CD14-positive monocyte (primary cell): ENCODE results near the gene MORC1. TPM values are rescaled to one million over a fixed set of nuclear protein-coding genes. Genes with fewer than 3 reads are reported as not detected.

Experiments used
- DNase-seq, 3 donors: peaks; one replicate each; pipeline ENCODE4 v3.0.0-alpha.2; 2011 to 2022
- H2AFZ ChIP-seq: 2 replicates; pipeline ENCODE4 v1.6.0; 2012; ENCODE audit warnings: mild to moderate bottlenecking, low read depth, low read length, inconsistent platforms; ENCODE audit not compliant: insufficient read depth, poor library complexity, severe bottlenecking
- H3K27ac ChIP-seq, 2 donors: 1 replicate in 1 of 2; 2 replicates in 1 of 2; pipeline ENCODE4 v1.5.1; 2012 to 2013; ENCODE audit warnings: low read length in 2 of 2, control low read depth in 1 of 2, inconsistent platforms in 1 of 2, low read depth in 1 of 2, mild to moderate bottlenecking in 1 of 2
- H3K27me3 ChIP-seq, 2 donors: one replicate each; pipeline versions ENCODE4 v1.6.0 to v1.6.1; 2011 to 2013; ENCODE audit warnings: low read length in 2 of 2; ENCODE audit not compliant: control insufficient read depth in 2 of 2, insufficient read depth in 2 of 2
- H3K36me3 ChIP-seq, 2 donors: replicated peaks in 1 of 2; 1 replicate in 1 of 2; 2 replicates in 1 of 2; pipeline versions ENCODE4 v1.5.1 to v1.6.1; 2012 to 2013; ENCODE audit warnings: low read length in 2 of 2, control low read depth in 1 of 2, inconsistent platforms in 1 of 2, mild to moderate bottlenecking in 1 of 2; ENCODE audit not compliant: insufficient read depth in 2 of 2, control insufficient read depth in 1 of 2
- H3K4me1 ChIP-seq, 2 donors: 1 replicate in 1 of 2; 2 replicates in 1 of 2; pipeline versions ENCODE4 v1.5.1 to v1.6.1; 2012 to 2013; ENCODE audit warnings: low read length in 2 of 2, control low read depth in 1 of 2, inconsistent platforms in 1 of 2, mild to moderate bottlenecking in 1 of 2, moderate library complexity in 1 of 2; ENCODE audit not compliant: insufficient read depth in 2 of 2, control insufficient read depth in 1 of 2
- H3K4me2 ChIP-seq: replicated peaks from 2 replicates; pipeline ENCODE3; 2012; ENCODE audit warnings: low read length, moderate library complexity, mild to moderate bottlenecking; ENCODE audit not compliant: poor library complexity, severe bottlenecking; ENCODE audit errors: extremely low read depth
- H3K4me3 ChIP-seq, 3 experiments: fragments of 200-600 bp in 1 of 3; sonication (generic) in 1 of 3; replicated peaks in 1 of 3; 1 replicate in 2 of 3; 2 replicates in 1 of 3; pipeline ENCODE4 v1.5.1; 2011 to 2013; ENCODE audit warnings: low read length in 3 of 3, mild to moderate bottlenecking in 3 of 3, control low read depth in 2 of 3, low read depth in 2 of 3, inconsistent platforms in 1 of 3, moderate library complexity in 1 of 3
- H3K79me2 ChIP-seq: 2 replicates; pipeline ENCODE4 v1.6.0; 2012; ENCODE audit warnings: mild to moderate bottlenecking, control low read depth, inconsistent platforms, low read length, moderate library complexity; ENCODE audit not compliant: insufficient read depth
- H3K9ac ChIP-seq: 2 replicates; pipeline ENCODE4 v1.6.0; 2017; ENCODE audit warnings: low read length, mild to moderate bottlenecking; ENCODE audit not compliant: insufficient read depth, poor library complexity, severe bottlenecking
- H3K9me3 ChIP-seq, 2 donors: replicated peaks in 1 of 2; 1 replicate in 1 of 2; 2 replicates in 1 of 2; pipeline versions ENCODE4 v1.5.1 to v1.6.1; 2012 to 2013; ENCODE audit warnings: low read length in 2 of 2, control low read depth in 1 of 2; ENCODE audit not compliant: control insufficient read depth in 1 of 2, insufficient read depth in 1 of 2
- H4K20me1 ChIP-seq: 2 replicates; pipeline ENCODE4 v1.6.0; 2012; ENCODE audit warnings: mild to moderate bottlenecking, low read length, control low read depth, moderate library complexity; ENCODE audit not compliant: insufficient read depth
- H3K27ac Mint-ChIP-seq, 7 donors: one replicate each; pipeline ENCODE4 v1.8.0; 2020; ENCODE audit warnings: mild to moderate bottlenecking in 7 of 7, mixed read lengths in 7 of 7, moderate library complexity in 6 of 7, inconsistent platforms in 2 of 7
- H3K27me3 Mint-ChIP-seq, 3 donors: one replicate each; pipeline ENCODE4 v1.8.0; 2021 to 2022; ENCODE audit warnings: low read depth in 3 of 3, mild to moderate bottlenecking in 3 of 3, mixed read lengths in 3 of 3, moderate library complexity in 3 of 3, inconsistent platforms in 1 of 3
- H3K36me3 Mint-ChIP-seq, 2 donors: one replicate each; pipeline ENCODE4 v1.8.0; 2020; ENCODE audit warnings: mixed read lengths in 2 of 2, inconsistent platforms in 1 of 2, mild to moderate bottlenecking in 1 of 2
- H3K4me1 Mint-ChIP-seq: one replicate; pipeline ENCODE4 v1.8.0; 2020; ENCODE audit warnings: mild to moderate bottlenecking, mixed read lengths
- H3K4me3 Mint-ChIP-seq, 2 donors: one replicate each; pipeline ENCODE4 v1.8.0; 2020; ENCODE audit warnings: mild to moderate bottlenecking in 2 of 2, mixed read lengths in 2 of 2, moderate library complexity in 1 of 2
- H3K9me3 Mint-ChIP-seq, 7 donors: one replicate each; pipeline ENCODE4 v1.8.0; 2020 to 2022; ENCODE audit warnings: mixed read lengths in 7 of 7, mild to moderate bottlenecking in 6 of 7, moderate library complexity in 6 of 7, inconsistent platforms in 2 of 7
- CTCF ChIP-seq: fragments of 200-600 bp; IDR thresholded peaks from one replicate; pipeline ENCODE4 v1.8.0; 2022; ENCODE audit warnings: antibody characterized with exemption, mild to moderate bottlenecking
- WGBS: methylation state at CpG from one replicate; pipeline ENCODE4 v1.1.5; 2013; ENCODE audit warnings: missing lambda C conversion rate; ENCODE audit not compliant: insufficient coverage; 5-methylcytosine and 5-hydroxymethylcytosine counted together
- intact Hi-C, 2 donors: fragments of 100-400 bp; cut with micrococcal nuclease; formaldehyde crosslinking; loops; one replicate each; pipeline versions ENCODE4 v1.15.0 to v1.15.1; 2023
- polyA plus RNA-seq, 3 donors: library from polyadenylated mRNA; depleted of rRNA in 1 of 3; unstranded in 2 of 3; stranded (reverse) in 1 of 3; fragments of 300-500 nt in 2 of 3; fragments of >200 nt in 1 of 3; fragmentation: Illumina TruSeq in 2 of 3; gene quantifications; 1 replicate in 2 of 3; 2 replicates in 1 of 3; pipeline ENCODE4 v1.2.3, GENCODE V29; 2012 to 2021

The MORC1 gene
- polyA plus RNA-seq, 3 donors = not detected

GRCh38 chr3:109154979-109155378 lies 37.0 kb upstream of the MORC1 start:
- TF ChIP-seq CTCF = no peak
- peaks cover 0 to 2% of the 10 kb centered on the region in 2 donors for H3K9me3 ChIP-seq
- H2AFZ ChIP-seq = no peak overlapping the region
- H3K4me2 ChIP-seq = no peak overlapping the region
- Mint-ChIP-seq H3K27me3 (no peaks in the 10 kb centered on the region), H3K4me3 (no peak overlapping the region), H3K9me3 (peaks cover 0 to 17% (median 8%) of the 10 kb centered on the region in 7 donors), H3K27ac (no peak overlapping the region), H3K36me3 (no peaks in the 10 kb centered on the region), H3K4me1 (no peaks in the 10 kb centered on the region)
- intact Hi-C loops = no loop called here
- WGBS = no CpG with 5 or more reads among the region's 2 CpGs
- no peaks in the 10 kb centered on the region for H3K79me2 ChIP-seq
- no peak for DNase-seq
- no peak overlapping the region for H3K4me3 ChIP-seq
- no peaks in the 10 kb centered on the region for H3K4me1 ChIP-seq
- no peaks in the 10 kb centered on the region for H3K36me3 ChIP-seq
- H3K27ac ChIP-seq = no peak overlapping the region
- no peaks in the 10 kb centered on the region for H3K27me3 ChIP-seq
- no peaks in the 10 kb centered on the region for H4K20me1 ChIP-seq
- no peak overlapping the region for H3K9ac ChIP-seq

- Histone ChIP-seq H3K4me3 (no peak overlapping the region), H3K27me3 (no peaks in the 10 kb centered on the region), H3K36me3 (no peaks in the 10 kb centered on the region), H4K20me1 (no peaks in the 10 kb centered on the region), H3K27ac (no peak overlapping the region), H3K4me1 (no peaks in the 10 kb centered on the region), H3K79me2 (no peaks in the 10 kb centered on the region), H2AFZ (no peak overlapping the region), H3K9me3 (no peaks in the 10 kb centered on the region), H3K9ac (no peak overlapping the region), H3K4me2 (no peak overlapping the region)
- H3K27me3 Mint-ChIP-seq = no peaks in the 10 kb centered on the region
- H3K9me3 Mint-ChIP-seq = peaks cover 2 to 13% (median 6%) of the 10 kb centered on the region in 7 donors
- H3K27ac Mint-ChIP-seq = no peak overlapping the region
- H3K36me3 Mint-ChIP-seq = no peaks in the 10 kb centered on the region
- no peak for DNase-seq
- 96% methylated on average over 4 of the region's 4 CpGs for WGBS
- intact Hi-C loops = no loop called here
- no peak overlapping the region for H3K4me3 Mint-ChIP-seq
- no peaks in the 10 kb centered on the region for H3K4me1 Mint-ChIP-seq
- TF ChIP-seq CTCF = no peak
These were observed 34.4 kb upstream of the MORC1 start for GRCh38 chr3:109152320-109152719.
